HL-60 (cell line): ENCODE data around the gene CLTB.

ENCODE experiments used
- DNase-seq, 2 experiments: peaks; one replicate each; pipeline ENCODE4 v3.0.0-alpha.2; 2010 to 2020; ENCODE audit warnings: low read depth in 1 of 2, low spot score in 1 of 2
- H3K27ac ChIP-seq: fragments of 250-450 bp; sonication (Bioruptor Pico); replicated peaks from 2 replicates; pipeline ENCODE4 v1.5.1; 2020; ENCODE audit warnings: mild to moderate bottlenecking, moderate library complexity
- H3K27me3 ChIP-seq: fragments of 250-450 bp; sonication (Bioruptor Pico); 2 replicates; pipeline ENCODE4 v1.5.1; 2021; ENCODE audit warnings: mild to moderate bottlenecking, moderate library complexity; ENCODE audit not compliant: insufficient read depth, poor library complexity, severe bottlenecking
- H3K4me3 ChIP-seq: replicated peaks from 2 replicates; pipeline ENCODE4 v1.5.1; 2011; ENCODE audit warnings: mild to moderate bottlenecking, control low read depth, low read length; ENCODE audit not compliant: insufficient read depth
- CTCF ChIP-seq: IDR thresholded peaks from one replicate; pipeline ENCODE4 v1.5.1; 2011; ENCODE audit warnings: low read length, control low read depth, inconsistent platforms; ENCODE audit not compliant: insufficient read depth
- GABPA ChIP-seq: IDR thresholded peaks from 2 replicates; pipeline ENCODE4 v1.6.1; 2012; ENCODE audit warnings: low read depth
- POLR2AphosphoS5 ChIP-seq: IDR thresholded peaks from 2 replicates; pipeline ENCODE4 v1.6.1; 2012; ENCODE audit warnings: low read depth
- REST ChIP-seq: IDR thresholded peaks from 2 replicates; pipeline ENCODE4 v1.6.1; 2012; ENCODE audit warnings: low read depth; ENCODE audit not compliant: insufficient replicate concordance
- SPI1 ChIP-seq: IDR thresholded peaks from 2 replicates; pipeline ENCODE4 v1.6.1; 2012; ENCODE audit warnings: low read depth, mild to moderate bottlenecking, borderline replicate concordance

CLTB gene

GRCh38 chr5:176369934-176370711, 46.2 kb downstream of the CLTB start:
- H3K27ac ChIP-seq: no peak overlapping the region
- TF ChIP-seq GABPA (no peak), CTCF (no peak), REST (no peak), SPI1 (no peak), POLR2AphosphoS5 (no peak)
- DNase-seq: no peak

GRCh38 chr5:176368726-176369125, 47.6 kb downstream of the CLTB start:
- TF ChIP-seq SPI1: no peak
- no peak for TF ChIP-seq GABPA
- TF ChIP-seq CTCF: no peak
- no peak for TF ChIP-seq REST
- no peak for TF ChIP-seq POLR2AphosphoS5
- Histone ChIP-seq H3K4me3 (no peak overlapping the region), H3K27ac (no peak overlapping the region), H3K27me3 (peaks cover 12% of the 10 kb centered on the region)
- DNase-seq: no peak

More at GRCh38 chr5:176369934-176370711, 46.2 kb downstream of the CLTB start:
- Histone ChIP-seq H3K4me3 (no peak overlapping the region), H3K27me3 (peaks cover 9% of the 10 kb centered on the region)

- DNase-seq: no peak
- Histone ChIP-seq H3K4me3 (no peak overlapping the region), H3K27me3 (peaks cover 12% of the 10 kb centered on the region), H3K27ac (no peak overlapping the region)
- TF ChIP-seq CTCF (no peak), GABPA (no peak), REST (no peak), SPI1 (no peak), POLR2AphosphoS5 (no peak)
Measured at GRCh38 chr5:176366232-176366894, 50.0 kb downstream of the CLTB start.
